Measurements from ENCODE around the gene ANKRD53. TPM values are rescaled to one million over a fixed set of nuclear protein-coding genes. Genes with fewer than 3 reads are reported as not detected.

The ANKRD53 gene
- total RNA-seq, 1 experiment from 2014 or later: not detected

DNA sequence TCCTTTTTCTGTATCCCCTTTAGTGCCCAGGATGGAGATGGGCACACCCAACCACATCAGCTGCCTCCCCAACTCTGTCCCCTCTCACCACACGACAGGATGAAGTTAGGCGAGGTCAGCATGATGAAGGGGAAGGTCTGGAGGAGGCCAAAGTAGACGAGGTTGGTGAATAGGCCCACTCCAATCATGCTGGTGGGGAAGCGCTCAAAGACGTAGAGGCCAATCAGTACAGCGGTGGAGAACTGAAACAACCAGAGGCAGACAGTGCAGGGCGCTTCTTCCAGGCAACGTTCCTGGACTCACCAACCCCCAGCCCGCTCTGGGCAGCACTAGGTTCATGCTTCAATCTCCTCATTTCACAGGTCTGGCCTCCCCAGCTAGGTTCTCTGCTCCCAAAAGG is 13.3 kb downstream of the ANKRD53 start:
- Mint-ChIP-seq H3K9me3 (ENCODE audit: low read depth, unreplicated experiment) (no peaks in the 10 kb centered on the region), H3K4me3 (ENCODE audit: low read depth, unreplicated experiment) (no peak overlapping the region)
- CTCF ChIA-PET: no interaction called here

DNA sequence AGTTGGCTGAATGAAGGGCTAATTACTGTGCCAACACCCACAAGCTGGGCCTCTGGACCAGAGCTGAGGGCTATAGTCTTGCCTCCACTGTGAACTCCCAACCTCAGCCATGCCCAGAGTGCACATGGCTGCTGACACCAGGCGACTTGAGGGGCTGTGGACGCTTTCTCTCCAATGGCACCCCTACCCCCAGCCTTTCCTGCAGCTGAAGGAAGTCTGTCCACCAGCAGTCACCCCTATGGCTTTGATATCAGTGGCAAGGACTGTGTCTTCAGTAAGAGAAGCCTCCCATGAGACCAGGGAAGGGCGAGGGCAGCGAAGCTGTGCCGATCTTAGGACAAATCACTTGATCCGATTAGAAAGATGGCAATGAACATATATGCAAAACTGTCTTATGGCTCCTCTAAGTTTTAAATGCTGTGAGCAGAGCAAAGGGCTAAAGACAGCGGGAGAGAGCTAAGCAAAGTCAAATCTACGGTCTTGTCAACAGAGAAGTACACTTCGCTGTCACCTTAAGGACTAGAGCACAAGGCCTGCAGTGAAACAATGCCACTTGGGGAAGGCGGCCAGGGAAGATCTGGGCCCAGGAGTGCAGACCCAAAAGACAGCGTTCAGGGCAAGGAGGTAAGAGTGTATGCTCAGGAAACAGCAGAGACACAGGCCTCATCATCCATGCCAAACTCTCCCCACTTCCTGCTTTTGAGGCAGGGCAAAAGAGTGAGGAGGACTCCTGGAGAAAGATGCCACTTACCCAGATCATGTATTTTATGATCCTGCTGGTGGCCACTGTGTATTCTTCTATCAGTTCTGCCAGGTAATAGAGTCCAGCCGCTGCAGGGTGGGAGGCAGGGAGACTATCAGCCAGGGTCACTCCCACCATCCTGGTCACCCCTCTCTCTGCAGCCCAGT is 14.8 kb downstream of the ANKRD53 start:
- Mint-ChIP-seq H3K9me3 (ENCODE audit: low read depth, unreplicated experiment) (no peaks in the 10 kb centered on the region), H3K27me3 (ENCODE audit: unreplicated experiment) (no peaks in the 10 kb centered on the region), H3K27ac (ENCODE audit: unreplicated experiment) (no peak overlapping the region), H3K4me3 (ENCODE audit: low read depth, unreplicated experiment) (peak overlapping the region; percentile 89), H3K4me1 (ENCODE audit: low read depth, unreplicated experiment) (peaks cover 9% of the 10 kb centered on the region), H3K36me3 (ENCODE audit: insufficient read depth, unreplicated experiment) (peaks cover 47% of the 10 kb centered on the region)
- DNase-seq: no peak
- BruUV-seq (replicated peaks): TSS peak; percentile 65
- intact Hi-C loops (cut with micrococcal nuclease; ENCODE audit: unreplicated experiment): no loop called here
- TF ChIP-seq, protein P1, sequence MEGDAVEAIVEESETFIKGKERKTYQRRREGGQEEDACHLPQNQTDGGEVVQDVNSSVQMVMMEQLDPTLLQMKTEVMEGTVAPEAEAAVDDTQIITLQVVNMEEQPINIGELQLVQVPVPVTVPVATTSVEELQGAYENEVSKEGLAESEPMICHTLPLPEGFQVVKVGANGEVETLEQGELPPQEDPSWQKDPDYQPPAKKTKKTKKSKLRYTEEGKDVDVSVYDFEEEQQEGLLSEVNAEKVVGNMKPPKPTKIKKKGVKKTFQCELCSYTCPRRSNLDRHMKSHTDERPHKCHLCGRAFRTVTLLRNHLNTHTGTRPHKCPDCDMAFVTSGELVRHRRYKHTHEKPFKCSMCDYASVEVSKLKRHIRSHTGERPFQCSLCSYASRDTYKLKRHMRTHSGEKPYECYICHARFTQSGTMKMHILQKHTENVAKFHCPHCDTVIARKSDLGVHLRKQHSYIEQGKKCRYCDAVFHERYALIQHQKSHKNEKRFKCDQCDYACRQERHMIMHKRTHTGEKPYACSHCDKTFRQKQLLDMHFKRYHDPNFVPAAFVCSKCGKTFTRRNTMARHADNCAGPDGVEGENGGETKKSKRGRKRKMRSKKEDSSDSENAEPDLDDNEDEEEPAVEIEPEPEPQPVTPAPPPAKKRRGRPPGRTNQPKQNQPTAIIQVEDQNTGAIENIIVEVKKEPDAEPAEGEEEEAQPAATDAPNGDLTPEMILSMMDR (IDR thresholded peaks at IDR 0.05; ENCODE audit: unreplicated experiment): no peak
- CTCF ChIA-PET: no interaction called here

More for the DNA sequence above, 13.3 kb downstream of the ANKRD53 start:
- intact Hi-C loops (cut with micrococcal nuclease; ENCODE audit: unreplicated experiment): no loop called here
- TF ChIP-seq, protein P1 (IDR thresholded peaks at IDR 0.05; ENCODE audit: unreplicated experiment): no peak
- H3K27me3 Mint-ChIP-seq (ENCODE audit: unreplicated experiment): no peaks in the 10 kb centered on the region
- no peak overlapping the region for H3K27ac Mint-ChIP-seq (ENCODE audit: unreplicated experiment)
- no TSS peak for BruUV-seq (replicated peaks)
- no peak for DNase-seq
- H3K4me1 Mint-ChIP-seq (ENCODE audit: low read depth, unreplicated experiment): peaks cover 9% of the 10 kb centered on the region
- peaks cover 51% of the 10 kb centered on the region for H3K36me3 Mint-ChIP-seq (ENCODE audit: insufficient read depth, unreplicated experiment)

DNA sequence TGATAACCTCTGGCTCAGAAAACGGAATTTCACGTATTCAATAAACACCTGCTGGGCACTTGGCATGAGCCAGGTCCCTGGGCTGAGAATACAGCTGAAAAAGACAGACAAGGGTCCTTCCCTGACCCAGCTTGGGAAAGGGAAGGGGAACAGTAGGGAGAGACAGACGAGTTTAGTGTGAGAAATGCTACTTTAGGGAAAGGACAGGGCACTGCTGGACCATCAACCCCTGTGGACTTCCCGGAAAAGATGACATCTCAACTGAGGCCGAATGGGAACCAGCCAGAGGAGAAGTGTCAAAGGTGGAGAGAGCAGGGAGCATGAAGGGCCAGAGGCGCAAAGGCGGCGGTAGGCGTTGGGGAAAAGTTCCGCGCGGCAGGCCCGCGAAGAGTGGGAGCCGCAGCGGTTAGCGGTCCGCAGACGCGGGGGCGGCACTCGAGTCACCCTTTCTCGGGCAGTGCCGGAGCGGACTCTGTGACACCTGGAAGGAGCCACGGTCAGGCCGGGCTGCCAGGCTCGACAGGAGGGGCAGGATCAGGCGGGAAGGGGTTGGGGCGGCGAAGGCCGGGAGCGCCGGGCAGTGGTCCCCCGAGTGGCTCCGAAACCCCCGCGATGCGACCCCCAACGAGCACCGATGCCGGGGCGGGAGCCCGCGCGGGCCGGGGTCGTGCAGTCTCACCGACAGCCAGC is 15.7 kb downstream of the ANKRD53 start:
- Mint-ChIP-seq H3K9me3 (ENCODE audit: low read depth, unreplicated experiment) (no peaks in the 10 kb centered on the region), H3K4me1 (ENCODE audit: low read depth, unreplicated experiment) (peaks cover 9% of the 10 kb centered on the region), H3K27ac (ENCODE audit: unreplicated experiment) (peak overlapping the region; percentile 73), H3K27me3 (ENCODE audit: unreplicated experiment) (no peaks in the 10 kb centered on the region), H3K4me3 (ENCODE audit: low read depth, unreplicated experiment) (peak overlapping the region; percentile 89), H3K36me3 (ENCODE audit: insufficient read depth, unreplicated experiment) (peaks cover 40% of the 10 kb centered on the region)
- DNase-seq: peak; percentile 19
- TF ChIP-seq, protein P1 (IDR thresholded peaks at IDR 0.05; ENCODE audit: unreplicated experiment): no peak
- CTCF ChIA-PET: interaction anchor here (0.6 kb wide), 1 partner anchor 13 kb away, joined by 3 read pairs; no protein-coding TSS in a partner anchor
- BruUV-seq (replicated peaks): no TSS peak
- intact Hi-C loops (cut with micrococcal nuclease; ENCODE audit: unreplicated experiment): no loop called here

DNA sequence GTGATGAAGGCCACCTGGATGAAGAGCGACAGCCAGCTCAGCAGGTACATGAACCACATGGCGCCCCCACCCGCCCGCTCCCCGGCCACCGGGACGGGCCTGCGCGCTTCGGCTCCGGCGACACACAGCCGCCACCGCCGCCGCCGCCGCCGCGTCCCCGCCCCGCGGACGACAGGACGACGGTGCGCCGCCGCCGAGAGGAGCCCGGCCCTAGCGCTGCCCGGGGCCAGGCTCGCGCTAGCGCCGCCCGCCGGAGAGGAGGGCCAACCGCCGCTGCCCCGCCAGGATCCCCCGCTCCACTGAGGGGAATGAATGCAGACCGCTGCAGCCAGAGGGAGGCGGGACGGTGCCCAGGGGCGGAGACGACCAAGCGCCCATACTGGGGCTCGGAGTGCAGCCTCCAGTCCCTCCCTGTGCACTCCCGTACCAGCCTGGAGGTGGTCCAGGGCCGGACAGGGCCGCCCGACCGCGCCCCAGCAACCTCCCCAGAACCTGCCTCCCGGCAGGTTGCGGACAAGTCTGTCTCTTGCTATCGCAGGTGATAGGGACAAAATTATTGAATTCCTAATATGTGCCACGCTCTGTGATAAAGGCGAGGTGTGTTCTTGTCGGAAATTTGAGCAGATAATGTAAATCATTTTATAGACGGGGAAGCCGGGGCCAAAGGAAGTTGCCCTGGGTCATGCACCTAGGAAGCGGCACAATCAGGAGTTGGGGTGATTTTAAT is 16.4 kb downstream of the ANKRD53 start, which contains the start of gene TEX261:
TSS of gene TEX261 (minus strand) at position 175 of the 727 bp plus-strand sequence. CDS start at position 59, 116 bp downstream.
- TF ChIP-seq, protein P1 (IDR thresholded peaks at IDR 0.05; ENCODE audit: unreplicated experiment): no peak
- no TSS peak for BruUV-seq (replicated peaks)
- Mint-ChIP-seq H3K9me3 (ENCODE audit: low read depth, unreplicated experiment) (no peaks in the 10 kb centered on the region), H3K36me3 (ENCODE audit: insufficient read depth, unreplicated experiment) (peaks cover 36% of the 10 kb centered on the region), H3K4me3 (ENCODE audit: low read depth, unreplicated experiment) (peak within 1 kb of the TSS; percentile 89), H3K4me1 (ENCODE audit: low read depth, unreplicated experiment) (peaks cover 9% of the 10 kb centered on the region), H3K27ac (ENCODE audit: unreplicated experiment) (peak within 1 kb of the TSS; percentile 73), H3K27me3 (ENCODE audit: unreplicated experiment) (no peaks in the 10 kb centered on the region)
- intact Hi-C loops (cut with micrococcal nuclease; ENCODE audit: unreplicated experiment): no loop called here
- peak; percentile 96 for DNase-seq
- CTCF ChIA-PET: no interaction called here

Data from Calu3 (cell line).